IPS-18a (cell line): ENCODE results near the gene YARS1.

ENCODE experiments used
- H3K27ac ChIP-seq: one replicate; pipeline ENCODE4 v1.5.1; 2013; ENCODE audit warnings: low read length
- H3K27me3 ChIP-seq: one replicate; pipeline ENCODE4 v1.6.1; 2013; ENCODE audit warnings: mild to moderate bottlenecking, low read length; ENCODE audit not compliant: control insufficient read depth, insufficient read depth
- H3K36me3 ChIP-seq: one replicate; pipeline ENCODE4 v1.6.1; 2013; ENCODE audit warnings: low read depth, low read length; ENCODE audit not compliant: control insufficient read depth
- H3K4me1 ChIP-seq: one replicate; pipeline ENCODE4 v1.6.1; 2013; ENCODE audit warnings: low read depth, low read length; ENCODE audit not compliant: control insufficient read depth
- H3K4me3 ChIP-seq: one replicate; pipeline ENCODE4 v1.5.1; 2013; ENCODE audit warnings: low read length
- H3K9ac ChIP-seq: one replicate; pipeline ENCODE4 v1.6.1; 2013; ENCODE audit warnings: mild to moderate bottlenecking, low read length, moderate library complexity
- H3K9me3 ChIP-seq: one replicate; pipeline ENCODE4 v1.6.1; 2013; ENCODE audit warnings: low read depth, low read length; ENCODE audit not compliant: control insufficient read depth

Gene YARS1

DNA sequence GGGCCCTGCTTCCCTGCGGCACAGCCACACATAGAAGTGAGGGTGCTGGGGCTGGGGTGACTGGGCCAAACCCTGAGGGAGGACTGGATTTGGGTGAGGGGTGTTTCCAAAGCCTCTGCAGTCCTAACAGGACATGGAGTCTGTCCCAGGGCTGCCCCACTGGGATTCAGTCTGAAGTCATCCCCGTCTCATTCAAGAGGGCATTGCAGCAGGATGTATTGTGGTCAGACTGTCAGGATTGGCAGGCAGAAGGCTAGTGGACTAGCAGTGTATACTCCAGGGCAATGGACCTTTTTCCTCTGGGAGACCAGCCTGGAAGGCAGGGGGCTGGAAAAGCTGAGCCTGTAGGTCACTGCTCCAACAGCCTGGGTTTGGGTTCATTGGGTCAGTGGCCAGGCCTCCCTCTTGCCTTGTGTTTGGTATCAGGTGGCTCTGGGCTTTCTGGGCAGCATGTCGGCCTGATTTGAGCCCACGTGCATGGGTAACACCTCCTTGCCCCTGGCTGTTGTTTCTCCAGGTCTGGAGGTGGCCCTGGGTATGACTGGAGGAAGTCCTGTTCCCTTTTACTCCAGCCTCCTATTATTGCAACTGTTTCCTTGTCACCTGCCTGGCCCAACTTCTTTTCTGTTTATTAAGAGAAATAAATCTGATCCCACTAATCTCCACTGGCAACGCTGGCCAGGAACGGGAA is 73.6 kb downstream of the YARS1 start:
- H3K9me3 ChIP-seq: no peaks in the 10 kb centered on the region
- H3K27ac ChIP-seq: no peak overlapping the region
- H3K4me3 ChIP-seq: peak overlapping the region; percentile 65
- H3K9ac ChIP-seq: no peak overlapping the region
- H3K4me1 ChIP-seq: peaks cover 26% of the 10 kb centered on the region
- no peaks in the 10 kb centered on the region for H3K36me3 ChIP-seq
- peaks cover 14% of the 10 kb centered on the region for H3K27me3 ChIP-seq

DNA sequence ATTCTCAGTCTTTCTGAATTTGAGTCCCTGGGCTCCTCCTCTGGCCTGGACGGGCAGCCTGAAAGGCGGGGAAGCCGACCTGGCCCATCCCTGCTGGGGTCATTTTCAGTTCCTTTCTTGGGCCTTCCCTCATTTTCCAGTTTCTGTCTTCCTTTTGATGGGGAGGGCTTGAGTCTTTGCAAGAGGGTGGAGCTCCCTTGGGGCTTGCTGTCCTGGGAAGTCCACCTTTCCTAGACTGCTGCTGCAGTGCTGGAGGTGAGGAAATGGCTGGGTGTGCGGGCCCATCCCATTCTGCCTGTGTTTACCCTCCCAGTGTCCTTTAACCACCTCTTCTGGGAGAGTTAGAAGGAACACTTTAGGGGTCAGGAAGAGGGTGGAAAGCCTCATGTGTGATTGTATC is 74.2 kb downstream of the YARS1 start:
- Histone ChIP-seq H3K36me3 (no peaks in the 10 kb centered on the region), H3K4me1 (peaks cover 26% of the 10 kb centered on the region), H3K9me3 (no peaks in the 10 kb centered on the region), H3K27ac (no peak overlapping the region), H3K9ac (no peak overlapping the region), H3K4me3 (peak overlapping the region; percentile 65), H3K27me3 (peaks cover 14% of the 10 kb centered on the region)

DNA sequence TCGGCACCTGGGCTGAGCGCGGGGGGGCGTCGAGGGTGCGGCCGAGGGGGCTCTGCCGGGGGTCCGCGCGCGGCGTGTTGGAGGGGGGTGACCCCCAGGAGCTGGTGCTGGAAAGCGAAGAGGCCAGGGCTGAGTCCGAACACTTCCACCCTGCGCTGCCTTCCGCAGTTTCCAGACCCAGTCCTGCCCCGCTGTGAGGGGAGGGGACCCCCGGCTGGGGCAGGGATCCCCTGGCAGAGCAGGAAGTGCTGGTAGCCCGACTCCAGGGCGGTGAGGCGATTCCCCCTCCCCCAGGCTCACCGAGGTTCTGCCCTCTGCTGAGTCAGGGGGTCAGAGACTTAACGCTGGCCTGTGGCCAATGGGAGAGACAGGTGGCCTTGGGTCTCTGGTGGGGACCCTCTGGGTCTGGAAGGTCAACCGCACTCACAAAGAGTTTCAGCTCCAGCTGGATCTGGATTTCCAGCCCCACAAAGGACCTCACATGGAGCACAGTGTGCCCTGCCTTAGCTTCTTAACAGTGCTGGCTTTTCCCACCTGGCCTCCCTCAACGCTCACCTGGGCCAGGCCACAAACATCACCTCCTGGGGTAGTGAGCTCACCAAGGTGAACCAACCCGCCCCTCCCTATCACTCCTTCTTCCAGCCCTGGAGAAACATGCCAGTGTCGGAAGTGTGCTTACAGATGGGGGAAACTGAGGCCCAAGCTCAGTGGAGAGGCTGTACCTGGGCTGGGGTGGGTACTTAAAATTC is 74.8 kb downstream of the YARS1 start:
- Histone ChIP-seq H3K9ac (peak overlapping the region; percentile 40), H3K36me3 (no peaks in the 10 kb centered on the region), H3K27ac (no peak overlapping the region), H3K4me1 (peaks cover 30% of the 10 kb centered on the region), H3K9me3 (no peaks in the 10 kb centered on the region), H3K4me3 (peak overlapping the region; percentile 65), H3K27me3 (peaks cover 14% of the 10 kb centered on the region)

DNA sequence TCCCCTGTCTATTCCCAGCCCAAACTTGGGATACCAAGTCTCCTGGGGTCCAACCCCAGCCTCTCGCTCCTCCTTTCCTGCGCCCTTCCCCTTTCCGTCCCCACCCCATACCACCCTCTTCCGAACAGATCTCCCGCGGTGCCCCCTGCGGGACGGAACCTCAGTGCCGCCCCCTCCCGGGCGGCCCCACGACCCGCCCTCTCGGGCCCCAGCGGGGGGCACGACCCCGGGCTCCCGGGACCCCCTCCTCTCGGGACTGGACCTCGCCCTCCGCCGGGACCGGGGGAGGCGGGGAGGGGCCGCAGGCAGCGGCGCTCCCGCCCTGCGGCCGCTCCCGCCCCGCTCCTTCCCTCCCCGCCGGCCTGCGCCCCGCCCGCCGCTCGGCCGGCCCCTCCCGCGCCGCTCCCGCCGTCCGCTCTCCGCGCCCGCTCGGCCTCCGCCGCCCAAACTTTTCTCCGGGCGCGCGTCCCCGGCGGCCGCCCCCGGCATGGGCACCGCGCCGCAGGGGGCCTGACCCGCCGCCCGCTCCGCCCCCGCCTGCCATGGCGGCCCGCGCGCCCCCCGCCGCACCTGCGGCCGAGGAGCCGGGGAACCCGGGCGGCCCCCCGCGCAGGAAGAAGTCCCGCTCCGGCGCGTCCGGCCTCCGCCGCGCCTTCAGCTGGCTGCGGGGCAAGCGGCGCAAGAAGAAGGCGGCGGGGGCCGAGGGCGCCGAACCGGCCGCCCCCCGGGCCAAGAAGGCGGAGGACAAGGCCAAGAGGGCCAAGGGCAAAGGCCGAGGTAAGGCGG is 75.6 kb downstream of the YARS1 start:
- Histone ChIP-seq H3K9me3 (no peaks in the 10 kb centered on the region), H3K36me3 (no peaks in the 10 kb centered on the region), H3K4me3 (peak overlapping the region; percentile 65), H3K27ac (no peak overlapping the region), H3K27me3 (peaks cover 14% of the 10 kb centered on the region), H3K9ac (peak overlapping the region; percentile 40), H3K4me1 (peaks cover 35% of the 10 kb centered on the region)

DNA sequence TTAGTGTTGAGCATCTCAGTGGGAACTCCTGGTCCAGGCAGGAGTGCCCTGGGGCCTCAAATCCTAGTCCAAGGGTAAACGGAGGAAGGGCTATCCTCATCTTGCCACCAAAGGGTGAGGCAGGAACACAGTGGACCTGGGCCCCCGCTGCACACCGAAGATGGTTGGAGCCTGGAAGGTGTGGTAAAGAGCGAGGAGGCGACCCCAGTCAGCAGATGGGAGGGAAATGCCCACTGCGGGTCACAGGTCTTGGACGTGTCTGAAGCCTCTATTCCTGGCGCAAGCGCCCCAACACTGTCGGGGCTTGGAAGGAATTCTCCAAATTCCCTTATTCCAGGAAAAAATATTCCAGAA is 76.1 kb downstream of the YARS1 start:
- H3K27me3 ChIP-seq: peaks cover 15% of the 10 kb centered on the region
- H3K27ac ChIP-seq: no peak overlapping the region
- H3K9ac ChIP-seq: peak overlapping the region; percentile 28
- no peaks in the 10 kb centered on the region for H3K9me3 ChIP-seq
- peak overlapping the region; percentile 62 for H3K4me3 ChIP-seq
- no peaks in the 10 kb centered on the region for H3K36me3 ChIP-seq
- H3K4me1 ChIP-seq: peaks cover 35% of the 10 kb centered on the region

- peaks cover 21% of the 10 kb centered on the region for H3K27me3 ChIP-seq
- H3K4me3 ChIP-seq: no peak overlapping the region
- no peaks in the 10 kb centered on the region for H3K36me3 ChIP-seq
- no peak overlapping the region for H3K27ac ChIP-seq
- H3K9me3 ChIP-seq: no peaks in the 10 kb centered on the region
- peaks cover 21% of the 10 kb centered on the region for H3K4me1 ChIP-seq
- H3K9ac ChIP-seq: no peak overlapping the region
These were observed 80.1 kb downstream of the YARS1 start for GRCh38 chr1:32736812-32737791.

DNA sequence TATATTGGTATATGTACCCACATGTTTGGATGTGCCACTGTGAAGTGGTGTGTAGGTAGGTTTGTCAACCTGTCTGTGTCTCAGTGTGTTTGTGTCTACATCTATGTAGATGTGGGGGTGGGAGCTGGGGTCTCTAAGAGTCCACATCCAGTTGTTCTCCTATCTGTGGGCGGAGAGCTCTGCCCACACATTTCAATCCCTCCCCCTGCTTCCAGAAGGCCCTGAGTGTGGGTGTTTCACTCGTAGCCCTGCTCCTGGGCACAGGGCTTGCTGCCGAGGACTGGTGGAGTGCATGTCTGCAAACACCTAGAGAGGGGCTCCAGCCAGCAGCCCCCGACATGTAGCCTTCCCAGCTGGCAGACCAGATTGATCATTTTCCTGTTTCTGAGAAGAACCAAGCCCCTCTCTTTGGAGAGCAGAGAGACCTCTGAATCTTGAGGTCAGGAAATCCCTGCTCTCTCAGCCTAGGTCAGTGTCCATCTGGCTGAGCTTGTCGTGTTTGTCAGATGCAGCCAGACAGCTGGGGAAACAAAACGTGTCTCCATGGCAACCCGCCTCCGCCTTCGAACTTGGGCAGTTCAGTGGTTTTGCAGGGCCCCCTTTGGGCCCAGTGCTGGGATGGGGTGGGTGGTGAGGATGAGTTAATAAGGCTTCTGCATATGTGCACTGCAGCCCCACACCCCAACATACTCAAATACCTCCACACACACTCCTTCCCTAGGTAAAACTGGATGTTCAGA is 83.4 kb downstream of the YARS1 start:
- Histone ChIP-seq H3K27ac (no peak overlapping the region), H3K9me3 (no peaks in the 10 kb centered on the region), H3K27me3 (peaks cover 7% of the 10 kb centered on the region), H3K4me1 (peaks cover 15% of the 10 kb centered on the region), H3K36me3 (no peaks in the 10 kb centered on the region), H3K4me3 (no peak overlapping the region), H3K9ac (no peak overlapping the region)

- Histone ChIP-seq H3K27me3 (no peaks in the 10 kb centered on the region), H3K4me3 (no peak overlapping the region), H3K9me3 (no peaks in the 10 kb centered on the region), H3K9ac (no peak overlapping the region), H3K4me1 (peaks cover 9% of the 10 kb centered on the region), H3K27ac (no peak overlapping the region), H3K36me3 (no peaks in the 10 kb centered on the region)
These were observed 87.7 kb downstream of the YARS1 start for GRCh38 chr1:32729254-32730046.

DNA sequence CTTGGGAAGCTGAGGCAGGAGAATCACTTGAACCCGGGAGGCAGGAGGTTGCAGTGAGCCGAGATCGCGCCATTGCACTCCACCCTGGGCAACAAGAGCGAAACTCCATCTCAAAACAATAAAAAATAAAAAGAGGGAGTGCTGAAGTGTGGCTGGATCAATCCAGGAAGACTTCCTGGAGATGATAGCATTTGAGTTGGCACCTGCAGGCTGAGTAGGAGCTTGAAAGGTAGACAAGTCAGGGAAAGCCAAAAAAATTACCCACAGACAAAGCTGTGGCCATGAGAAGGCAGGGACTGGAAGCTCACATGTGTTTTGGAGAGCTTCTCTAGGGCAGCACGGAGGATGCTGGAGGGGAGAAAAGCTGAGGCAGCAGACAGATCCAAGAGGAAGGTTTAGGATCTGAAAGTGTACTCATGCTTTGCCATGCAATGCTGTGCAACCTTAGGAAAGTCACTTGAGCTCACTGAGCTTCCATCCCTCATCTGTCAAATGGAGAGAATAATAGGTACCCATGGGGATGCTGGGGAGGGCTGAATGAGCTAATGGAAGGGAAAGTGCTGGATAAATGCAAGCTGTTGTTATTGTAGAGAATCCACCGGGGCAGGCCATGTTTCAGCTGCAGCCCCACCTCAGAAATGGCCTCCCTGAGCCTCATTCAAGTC is 88.6 kb downstream of the YARS1 start:
- H3K9me3 ChIP-seq: no peaks in the 10 kb centered on the region
- no peaks in the 10 kb centered on the region for H3K27me3 ChIP-seq
- peaks cover 10% of the 10 kb centered on the region for H3K4me1 ChIP-seq
- no peak overlapping the region for H3K9ac ChIP-seq
- no peaks in the 10 kb centered on the region for H3K36me3 ChIP-seq
- no peak overlapping the region for H3K4me3 ChIP-seq
- H3K27ac ChIP-seq: no peak overlapping the region
